Liver (tissue), 9 donors: ENCODE data around the gene TOX2. TPM values are rescaled to one million over a fixed set of nuclear protein-coding genes. Genes with fewer than 3 reads are reported as not detected.

ENCODE experiments used
- DNase-seq: peaks from one replicate; pipeline ENCODE4 v3.0.0-alpha.2; 2017; ENCODE audit warnings: low spot score
- H3K27ac ChIP-seq, 2 donors: one replicate each; pipeline ENCODE4 v1.7.0; 2013; ENCODE audit warnings: inconsistent platforms in 2 of 2, low read length in 2 of 2, control low read depth in 1 of 2, low read depth in 1 of 2, mild to moderate bottlenecking in 1 of 2
- H3K27me3 ChIP-seq, 4 donors: one replicate each; pipeline versions ENCODE4 v1.6.1 to v1.7.0; 2013; ENCODE audit warnings: low read length in 3 of 4, inconsistent platforms in 1 of 4, mild to moderate bottlenecking in 1 of 4, moderate library complexity in 1 of 4; ENCODE audit not compliant: control insufficient read depth in 4 of 4, insufficient read depth in 4 of 4
- H3K36me3 ChIP-seq, 4 donors: one replicate each; pipeline versions ENCODE4 v1.6.1 to v1.7.0; 2013; ENCODE audit warnings: low read length in 3 of 4, mild to moderate bottlenecking in 3 of 4, low read depth in 1 of 4, moderate library complexity in 1 of 4; ENCODE audit not compliant: control insufficient read depth in 4 of 4, insufficient read depth in 3 of 4
- H3K4me1 ChIP-seq, 4 donors: one replicate each; pipeline versions ENCODE4 v1.6.1 to v1.7.0; 2013; ENCODE audit warnings: low read length in 3 of 4, mild to moderate bottlenecking in 3 of 4, moderate library complexity in 1 of 4; ENCODE audit not compliant: control insufficient read depth in 4 of 4, insufficient read depth in 4 of 4
- H3K4me3 ChIP-seq, 3 donors: one replicate each; pipeline versions ENCODE4 v1.6.1 to v1.7.0; 2013; ENCODE audit warnings: low read length in 3 of 3, control low read depth in 1 of 3, low read depth in 1 of 3, mild to moderate bottlenecking in 1 of 3
- H3K9ac ChIP-seq, 2 donors: one replicate each; pipeline ENCODE4 v1.7.0; 2013; ENCODE audit warnings: low read length in 2 of 2, mild to moderate bottlenecking in 2 of 2, moderate library complexity in 2 of 2, control low read depth in 1 of 2, low read depth in 1 of 2
- H3K9me3 ChIP-seq, 4 donors: one replicate each; pipeline versions ENCODE4 v1.6.1 to v1.7.0; 2013; ENCODE audit warnings: low read length in 3 of 4; ENCODE audit not compliant: control insufficient read depth in 4 of 4
- ATF3 ChIP-seq: IDR thresholded peaks from 2 replicates; pipeline ENCODE4 v1.6.1; 2016; ENCODE audit warnings: antibody characterized with exemption
- EGR1 ChIP-seq, 2 donors: IDR thresholded peaks; 2 replicates each; pipeline ENCODE4 v1.6.1; 2016 to 2018; ENCODE audit warnings: antibody characterized with exemption in 2 of 2, low read depth in 2 of 2
- FOXA1 ChIP-seq: IDR thresholded peaks from 2 replicates; pipeline ENCODE4 v1.6.1; 2016; ENCODE audit warnings: antibody characterized with exemption
- FOXA2 ChIP-seq: IDR thresholded peaks from 2 replicates; pipeline ENCODE4 v1.6.1; 2016; ENCODE audit warnings: antibody characterized with exemption
- GABPA ChIP-seq, 2 donors: IDR thresholded peaks in 1 of 2; conservative IDR thresholded peaks in 1 of 2; 2 replicates each; pipeline ENCODE4 v1.6.1; 2016; ENCODE audit warnings: antibody characterized with exemption in 2 of 2, mild to moderate bottlenecking in 1 of 2, moderate library complexity in 1 of 2
- HNF4A ChIP-seq, 2 donors: conservative IDR thresholded peaks; 2 replicates each; pipeline ENCODE4 v1.6.1; 2016; ENCODE audit warnings: antibody characterized with exemption in 2 of 2, mild to moderate bottlenecking in 2 of 2
- HNF4G ChIP-seq: IDR thresholded peaks from 2 replicates; pipeline ENCODE4 v1.6.1; 2016; ENCODE audit warnings: antibody characterized with exemption
- JUND ChIP-seq, 2 donors: IDR thresholded peaks; 2 replicates each; pipeline ENCODE4 v1.6.1; 2016; ENCODE audit warnings: antibody characterized with exemption in 2 of 2
- MAX ChIP-seq: IDR thresholded peaks from 2 replicates; pipeline ENCODE4 v1.6.1; 2016; ENCODE audit warnings: antibody characterized with exemption
- NR2F2 ChIP-seq: IDR thresholded peaks from 2 replicates; pipeline ENCODE4 v1.6.1; 2016; ENCODE audit warnings: antibody characterized with exemption
- RAD21 ChIP-seq, 2 donors: IDR thresholded peaks; 2 replicates each; pipeline ENCODE4 v1.6.1; 2016; ENCODE audit warnings: antibody characterized with exemption in 2 of 2, mild to moderate bottlenecking in 2 of 2
- RXRA ChIP-seq, 2 donors: IDR thresholded peaks; 2 replicates each; pipeline ENCODE4 v1.6.1; 2017 to 2018; ENCODE audit warnings: antibody characterized with exemption in 2 of 2, mild to moderate bottlenecking in 1 of 2
- SP1 ChIP-seq: IDR thresholded peaks from 2 replicates; pipeline ENCODE4 v1.6.1; 2018; ENCODE audit warnings: antibody characterized with exemption, mild to moderate bottlenecking
- TAF1 ChIP-seq: conservative IDR thresholded peaks from 2 replicates; pipeline ENCODE4 v1.6.1; 2016; ENCODE audit warnings: antibody characterized with exemption, mild to moderate bottlenecking
- YY1 ChIP-seq: IDR thresholded peaks from 2 replicates; pipeline ENCODE4 v1.6.1; 2016; ENCODE audit warnings: antibody characterized with exemption, mild to moderate bottlenecking
- WGBS: extraction: QIAGEN DNeasy Blood & Tissue Kit; methylation state at CpG from one replicate; pipeline ENCODE4 v1.1.7; 2013; 5-methylcytosine and 5-hydroxymethylcytosine counted together
- polyA plus RNA-seq, 2 donors: library from polyadenylated mRNA; stranded (reverse) in 1 of 2; unstranded in 1 of 2; fragments of 200-250 nt in 1 of 2; fragments of >200 nt in 1 of 2; fragmentation: Nextera tagmentation in 1 of 2; extraction: Ambion mirVana in 1 of 2; gene quantifications; one replicate each; pipeline versions ENCODE4 v1.2.1 to v1.2.3, GENCODE V29; 2013 to 2015
- total RNA-seq, 2 donors: library from RNA; depleted of rRNA; stranded (reverse); fragments of >200 nt; gene quantifications; one replicate each; pipeline ENCODE4 v1.2.3, GENCODE V29; 2014
- TF ChIP-seq, protein P1 (sequence below): fragments of 150-350 bp; IDR thresholded peaks from 2 replicates; pipeline ENCODE4 v1.5.1; 2017; ENCODE audit warnings: improper control_type of control experiment, low read depth, low read length; ENCODE audit not compliant: missing input control
- TF ChIP-seq, protein P2 (sequence below): IDR thresholded peaks from 2 replicates; pipeline ENCODE4 v1.6.1; 2016; ENCODE audit warnings: antibody characterized with exemption
- TF ChIP-seq, protein P3 (sequence below): IDR thresholded peaks from 2 replicates; pipeline ENCODE4 v1.6.1; 2016; ENCODE audit warnings: antibody characterized with exemption, mild to moderate bottlenecking
- donor health status: healthy.
- donor health status: healthy.
- donor health status: healthy.
- donor health status: healthy.
- donor health status: healthy.

The TOX2 gene
- total and polyA plus RNA-seq, 4 donors = 0.33 to 2.7 (median 1.4) TPM

GRCh38 chr20:43999848-44000247 is 85.2 kb downstream of the TOX2 start:
- DNase-seq = no peak
- no peaks in the 10 kb centered on the region for H3K36me3 ChIP-seq
- peaks cover 0 to 2% (median 0%) of the 10 kb centered on the region in 4 donors for H3K27me3 ChIP-seq
- no peak overlapping the region for H3K27ac ChIP-seq
- H3K9ac ChIP-seq = no peak overlapping the region
- WGBS = 68% methylated on average over 4 of the region's 4 CpGs
- H3K4me3 ChIP-seq = no peak overlapping the region
- TF ChIP-seq NR2F2 (no peak), FOXA1 (no peak), EGR1 (IDR thresholded peaks at IDR 0.05; ENCODE audit: low read depth in 2 of 2) (no peak), MAX (no peak), HNF4A (conservative IDR thresholded peaks at IDR 0.05) (no peak), RXRA (IDR thresholded peaks at IDR 0.05) (no peak), JUND (IDR thresholded peaks at IDR 0.05) (no peak), RAD21 (IDR thresholded peaks at IDR 0.05) (no peak), YY1 (no peak), TAF1 (no peak), FOXA2 (no peak), SP1 (no peak)
- TF ChIP-seq, protein P1, sequence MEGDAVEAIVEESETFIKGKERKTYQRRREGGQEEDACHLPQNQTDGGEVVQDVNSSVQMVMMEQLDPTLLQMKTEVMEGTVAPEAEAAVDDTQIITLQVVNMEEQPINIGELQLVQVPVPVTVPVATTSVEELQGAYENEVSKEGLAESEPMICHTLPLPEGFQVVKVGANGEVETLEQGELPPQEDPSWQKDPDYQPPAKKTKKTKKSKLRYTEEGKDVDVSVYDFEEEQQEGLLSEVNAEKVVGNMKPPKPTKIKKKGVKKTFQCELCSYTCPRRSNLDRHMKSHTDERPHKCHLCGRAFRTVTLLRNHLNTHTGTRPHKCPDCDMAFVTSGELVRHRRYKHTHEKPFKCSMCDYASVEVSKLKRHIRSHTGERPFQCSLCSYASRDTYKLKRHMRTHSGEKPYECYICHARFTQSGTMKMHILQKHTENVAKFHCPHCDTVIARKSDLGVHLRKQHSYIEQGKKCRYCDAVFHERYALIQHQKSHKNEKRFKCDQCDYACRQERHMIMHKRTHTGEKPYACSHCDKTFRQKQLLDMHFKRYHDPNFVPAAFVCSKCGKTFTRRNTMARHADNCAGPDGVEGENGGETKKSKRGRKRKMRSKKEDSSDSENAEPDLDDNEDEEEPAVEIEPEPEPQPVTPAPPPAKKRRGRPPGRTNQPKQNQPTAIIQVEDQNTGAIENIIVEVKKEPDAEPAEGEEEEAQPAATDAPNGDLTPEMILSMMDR = no peak
- TF ChIP-seq, protein P2, sequence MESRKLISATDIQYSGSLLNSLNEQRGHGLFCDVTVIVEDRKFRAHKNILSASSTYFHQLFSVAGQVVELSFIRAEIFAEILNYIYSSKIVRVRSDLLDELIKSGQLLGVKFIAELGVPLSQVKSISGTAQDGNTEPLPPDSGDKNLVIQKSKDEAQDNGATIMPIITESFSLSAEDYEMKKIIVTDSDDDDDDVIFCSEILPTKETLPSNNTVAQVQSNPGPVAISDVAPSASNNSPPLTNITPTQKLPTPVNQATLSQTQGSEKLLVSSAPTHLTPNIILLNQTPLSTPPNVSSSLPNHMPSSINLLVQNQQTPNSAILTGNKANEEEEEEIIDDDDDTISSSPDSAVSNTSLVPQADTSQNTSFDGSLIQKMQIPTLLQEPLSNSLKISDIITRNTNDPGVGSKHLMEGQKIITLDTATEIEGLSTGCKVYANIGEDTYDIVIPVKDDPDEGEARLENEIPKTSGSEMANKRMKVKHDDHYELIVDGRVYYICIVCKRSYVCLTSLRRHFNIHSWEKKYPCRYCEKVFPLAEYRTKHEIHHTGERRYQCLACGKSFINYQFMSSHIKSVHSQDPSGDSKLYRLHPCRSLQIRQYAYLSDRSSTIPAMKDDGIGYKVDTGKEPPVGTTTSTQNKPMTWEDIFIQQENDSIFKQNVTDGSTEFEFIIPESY = no peak
- H3K4me1 ChIP-seq = no peaks in the 10 kb centered on the region
- no peaks in the 10 kb centered on the region for H3K9me3 ChIP-seq

DNA sequence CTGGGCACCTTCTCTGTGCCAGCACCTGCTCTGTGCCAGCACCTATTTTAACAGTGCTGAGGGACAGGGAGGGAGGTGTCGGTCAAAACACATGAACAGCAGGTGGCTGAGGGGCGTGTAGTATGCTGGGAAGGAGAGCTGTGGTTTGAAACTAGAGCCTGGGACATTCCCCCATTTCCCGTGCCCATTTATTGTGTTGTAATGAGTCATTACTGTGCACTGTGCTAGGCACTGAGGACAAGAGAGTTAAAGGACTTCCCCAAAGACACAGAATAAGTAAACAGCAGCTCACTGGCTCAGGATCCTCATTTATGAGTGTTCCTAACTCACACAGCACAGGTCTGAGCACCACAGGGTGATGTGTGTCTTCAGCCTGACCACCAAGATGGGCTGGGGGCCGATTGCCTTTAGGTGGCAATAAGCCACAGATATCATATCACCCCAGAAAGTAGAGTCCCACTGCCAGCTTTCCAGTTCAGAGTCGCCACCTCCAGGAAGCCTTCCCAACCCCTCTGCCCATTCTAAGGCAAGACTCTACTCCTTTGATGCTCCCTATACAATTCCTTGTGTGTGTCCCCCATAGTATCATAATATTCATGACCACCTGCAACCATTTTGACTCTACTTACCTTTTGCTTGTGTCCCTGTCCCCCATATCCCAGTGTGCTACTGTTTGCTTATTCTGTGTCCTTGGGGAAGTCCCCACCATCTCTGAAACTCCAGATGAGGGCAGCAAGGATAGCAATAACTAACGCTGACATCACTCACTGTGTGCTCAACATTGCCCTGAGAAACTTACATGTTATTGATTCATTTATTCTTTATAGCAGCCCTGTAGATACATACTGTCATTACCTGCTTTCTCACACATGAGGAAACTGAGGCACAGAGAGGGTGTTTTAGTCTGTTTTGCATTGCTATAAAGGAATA is 87.3 kb downstream of the TOX2 start:
- Histone ChIP-seq H3K4me3 (no peak overlapping the region), H3K36me3 (no peaks in the 10 kb centered on the region), H3K27me3 (no peaks in the 10 kb centered on the region), H3K9ac (no peak overlapping the region), H3K9me3 (no peaks in the 10 kb centered on the region), H3K4me1 (no peaks in the 10 kb centered on the region), H3K27ac (no peak overlapping the region)
- WGBS = 72% methylated on average over 6 of the region's 6 CpGs
- DNase-seq = no peak
- TF ChIP-seq NR2F2 (no peak), RAD21 (IDR thresholded peaks at IDR 0.05) (no peak), SP1 (no peak), RXRA (IDR thresholded peaks at IDR 0.05) (no peak), HNF4A (conservative IDR thresholded peaks at IDR 0.05) (no peak), HNF4G (no peak), MAX (no peak), FOXA1 (no peak), ATF3 (no peak), FOXA2 (no peak), GABPA (IDR thresholded peaks at IDR 0.05 in 1 of 2, conservative IDR thresholded peaks at IDR 0.05 in 1 of 2) (no peak)
- TF ChIP-seq, protein P2 = no peak
- TF ChIP-seq, protein P1 = no peak
- TF ChIP-seq, protein P3, sequence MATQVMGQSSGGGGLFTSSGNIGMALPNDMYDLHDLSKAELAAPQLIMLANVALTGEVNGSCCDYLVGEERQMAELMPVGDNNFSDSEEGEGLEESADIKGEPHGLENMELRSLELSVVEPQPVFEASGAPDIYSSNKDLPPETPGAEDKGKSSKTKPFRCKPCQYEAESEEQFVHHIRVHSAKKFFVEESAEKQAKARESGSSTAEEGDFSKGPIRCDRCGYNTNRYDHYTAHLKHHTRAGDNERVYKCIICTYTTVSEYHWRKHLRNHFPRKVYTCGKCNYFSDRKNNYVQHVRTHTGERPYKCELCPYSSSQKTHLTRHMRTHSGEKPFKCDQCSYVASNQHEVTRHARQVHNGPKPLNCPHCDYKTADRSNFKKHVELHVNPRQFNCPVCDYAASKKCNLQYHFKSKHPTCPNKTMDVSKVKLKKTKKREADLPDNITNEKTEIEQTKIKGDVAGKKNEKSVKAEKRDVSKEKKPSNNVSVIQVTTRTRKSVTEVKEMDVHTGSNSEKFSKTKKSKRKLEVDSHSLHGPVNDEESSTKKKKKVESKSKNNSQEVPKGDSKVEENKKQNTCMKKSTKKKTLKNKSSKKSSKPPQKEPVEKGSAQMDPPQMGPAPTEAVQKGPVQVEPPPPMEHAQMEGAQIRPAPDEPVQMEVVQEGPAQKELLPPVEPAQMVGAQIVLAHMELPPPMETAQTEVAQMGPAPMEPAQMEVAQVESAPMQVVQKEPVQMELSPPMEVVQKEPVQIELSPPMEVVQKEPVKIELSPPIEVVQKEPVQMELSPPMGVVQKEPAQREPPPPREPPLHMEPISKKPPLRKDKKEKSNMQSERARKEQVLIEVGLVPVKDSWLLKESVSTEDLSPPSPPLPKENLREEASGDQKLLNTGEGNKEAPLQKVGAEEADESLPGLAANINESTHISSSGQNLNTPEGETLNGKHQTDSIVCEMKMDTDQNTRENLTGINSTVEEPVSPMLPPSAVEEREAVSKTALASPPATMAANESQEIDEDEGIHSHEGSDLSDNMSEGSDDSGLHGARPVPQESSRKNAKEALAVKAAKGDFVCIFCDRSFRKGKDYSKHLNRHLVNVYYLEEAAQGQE = no peak
